ENCODE results near the gene AHCY.
"Not testable (repeated sequence)": the region's sequence is repeated elsewhere in the genome, so short reads cannot be mapped to it uniquely, and the experiment has no call there.

AHCY gene

GRCh38 chr20:34260208-34260942 lies 42.8 kb downstream of the AHCY start:
- no peak for DNase-seq (ENCODE audit: low read depth, low spot score)

DNA sequence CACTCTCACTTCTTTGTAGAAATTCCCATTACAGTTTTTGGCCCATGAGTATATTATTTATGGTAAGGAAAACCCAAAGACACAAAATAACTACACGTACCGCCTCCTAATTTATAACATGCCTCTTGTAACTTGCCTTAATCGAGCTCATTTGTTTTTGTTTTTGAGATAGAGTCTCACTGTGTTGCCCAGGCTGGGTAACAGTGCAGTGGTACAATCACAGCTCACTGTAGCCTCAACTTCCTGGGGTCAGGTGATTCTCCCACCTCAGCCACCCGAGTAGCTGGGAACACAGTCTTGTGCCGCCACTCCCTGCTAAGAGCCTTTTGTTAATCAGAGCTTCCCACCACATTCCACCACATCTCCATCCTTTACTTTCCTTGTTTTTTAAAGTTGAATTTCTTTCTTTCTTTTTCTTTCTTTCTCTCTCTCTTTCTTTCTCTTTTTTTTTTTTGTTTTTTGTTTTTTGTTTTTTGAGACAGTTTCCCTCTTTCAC lies 46.5 kb downstream of the AHCY start:
- no peak for DNase-seq (ENCODE audit: low read depth, low spot score)

DNA sequence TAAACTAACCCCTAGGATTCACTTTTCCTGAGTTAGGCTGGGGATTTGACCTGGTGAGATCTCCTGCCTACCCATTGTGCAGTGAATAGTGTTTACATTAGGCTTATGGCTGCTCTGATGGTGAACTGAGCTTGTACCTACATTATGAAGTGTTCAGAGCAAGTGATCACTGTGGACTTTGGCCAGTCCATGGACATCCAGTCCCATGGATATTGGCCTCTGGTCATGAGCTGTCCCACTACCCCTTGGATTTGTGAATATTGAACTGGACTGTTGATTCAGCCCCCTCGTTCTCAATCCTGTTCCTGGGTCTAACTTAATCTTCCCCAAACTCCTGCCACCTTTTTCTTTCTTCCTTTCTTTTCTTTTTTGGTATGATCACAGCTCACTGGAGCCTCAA lies 48.2 kb downstream of the AHCY start:
- DNase-seq (ENCODE audit: low read depth, low spot score): no peak

- not testable (repeated sequence) for DNase-seq (ENCODE audit: low read depth, low spot score)
Observed at GRCh38 chr20:34252431-34253086, 50.6 kb downstream of the AHCY start.

GRCh38 chr20:34251619-34252018 lies 51.5 kb downstream of the AHCY start:
- DNase-seq (ENCODE audit: low read depth, low spot score): no peak

GRCh38 chr20:34250005-34250404 lies 53.1 kb downstream of the AHCY start:
- DNase-seq (ENCODE audit: low read depth, low spot score): no peak

DNA sequence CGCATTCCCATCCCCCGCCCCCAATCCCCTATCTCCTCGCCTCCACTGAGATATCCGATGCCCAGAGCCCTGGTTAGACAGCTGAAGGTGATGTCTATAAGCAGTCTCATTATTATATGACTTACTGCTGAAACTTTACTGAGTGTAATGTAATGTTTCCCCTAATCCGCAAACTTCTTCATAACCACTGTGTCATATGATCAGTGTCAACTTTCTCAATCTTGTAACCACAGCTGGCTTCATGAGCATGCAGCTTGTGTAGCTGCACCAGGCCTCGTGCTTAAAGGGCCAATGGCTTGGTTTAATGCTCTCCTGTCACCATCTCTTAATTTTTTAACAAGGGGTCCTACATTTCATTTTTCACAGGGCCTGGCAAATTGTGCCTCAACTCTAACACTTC lies 53.9 kb downstream of the AHCY start:
- DNase-seq (ENCODE audit: low read depth, low spot score): no peak

GRCh38 chr20:34246126-34246626 lies 57.0 kb downstream of the AHCY start:
- no peak for DNase-seq (ENCODE audit: low read depth, low spot score)

GRCh38 chr20:34243377-34243776 lies 59.8 kb downstream of the AHCY start:
- DNase-seq (ENCODE audit: low read depth, low spot score): no peak

GRCh38 chr20:34242879-34243278 lies 60.3 kb downstream of the AHCY start:
- DNase-seq (ENCODE audit: low read depth, low spot score): no peak

DNA sequence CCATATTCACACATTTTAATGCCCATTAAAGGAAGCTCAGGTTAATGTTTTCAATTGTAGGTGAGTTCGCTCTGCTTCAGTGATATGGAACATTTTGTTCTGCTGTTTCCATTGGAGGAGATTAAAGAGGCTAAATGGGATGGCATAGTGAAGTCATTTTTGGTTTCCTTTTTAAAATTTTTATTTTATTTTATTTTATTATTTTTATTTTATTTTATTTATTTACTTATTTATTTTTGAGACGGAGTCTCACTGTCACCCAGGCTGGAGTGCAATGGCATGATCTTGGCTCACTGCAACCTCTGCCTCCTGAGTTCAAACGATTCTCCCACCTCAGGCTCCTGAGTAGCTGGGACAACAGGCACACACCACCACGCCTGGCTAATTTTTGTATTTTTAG lies 61.1 kb downstream of the AHCY start:
- DNase-seq (ENCODE audit: low read depth, low spot score): not testable (repeated sequence)

DNA sequence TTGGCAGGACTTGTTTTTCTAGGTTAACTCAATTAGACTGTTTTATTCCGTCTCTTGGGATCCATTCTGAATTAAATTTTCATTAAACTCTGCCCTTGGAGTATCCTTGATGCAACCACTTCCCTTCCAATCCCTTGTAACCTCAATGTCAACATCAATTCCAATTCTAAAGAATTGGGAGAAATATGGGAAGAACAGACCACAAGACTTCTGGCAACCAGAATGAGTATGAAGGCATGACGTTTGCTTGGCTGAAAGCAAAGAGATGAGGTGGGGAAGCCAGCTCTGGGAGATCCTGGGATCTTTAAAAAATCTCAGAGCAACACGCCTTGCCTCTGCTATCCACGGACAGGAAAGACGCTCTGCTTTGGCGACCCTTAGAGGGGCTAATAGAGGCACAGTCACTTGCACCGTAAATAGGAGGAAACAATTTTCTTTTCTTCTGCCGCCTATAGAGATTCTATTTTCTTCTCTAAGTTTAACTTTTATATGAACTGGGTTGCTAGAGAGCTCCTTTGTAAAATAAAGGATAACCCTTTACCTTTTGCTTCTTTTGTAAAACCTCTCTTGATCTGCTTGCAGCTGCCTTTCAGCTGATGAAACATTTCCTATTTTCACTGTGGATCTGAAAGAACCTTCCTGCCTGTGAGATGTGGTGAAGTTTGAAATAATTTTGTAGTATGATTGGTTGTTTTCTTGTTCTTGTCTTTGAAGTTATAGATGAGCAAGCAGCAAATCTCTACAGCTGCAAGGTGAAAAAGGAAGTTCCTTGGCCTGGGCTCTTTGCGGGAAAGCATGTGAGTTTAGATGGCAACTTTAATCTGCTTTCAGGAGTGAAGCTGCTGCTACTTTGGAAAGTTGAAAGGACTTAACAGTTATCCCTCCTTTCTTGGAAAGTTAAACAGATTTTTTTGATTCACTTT lies 62.2 kb downstream of the AHCY start, which contains the start of gene ASIP:
Gene ASIP, plus strand, starts transcription at position 731 of the 923 bp plus-strand sequence. CDS start 18,952 bp downstream, outside the sequence.
- DNase-seq (ENCODE audit: low read depth, low spot score): no peak

DNA sequence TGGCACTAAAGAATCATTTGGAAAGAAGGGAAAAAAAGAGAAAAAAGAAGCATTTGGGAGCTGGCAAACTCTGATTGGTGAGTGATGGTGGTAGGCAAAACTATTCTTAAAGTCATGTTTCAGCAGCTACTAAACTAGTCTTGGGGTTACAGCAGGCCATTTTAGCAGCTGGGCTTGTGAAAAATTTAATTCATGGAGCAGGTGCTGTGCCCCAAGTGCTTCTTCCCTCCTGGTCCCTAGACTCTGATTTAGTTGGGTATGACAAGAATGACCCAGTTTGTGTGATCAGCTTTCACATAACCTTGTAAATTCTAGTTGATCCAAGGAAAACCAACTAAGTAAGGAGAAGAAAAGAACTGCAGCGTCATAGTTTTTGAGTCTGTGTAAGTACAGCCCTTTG lies 63.0 kb downstream of the AHCY start:
- no peak for DNase-seq (ENCODE audit: low read depth, low spot score)

DNA sequence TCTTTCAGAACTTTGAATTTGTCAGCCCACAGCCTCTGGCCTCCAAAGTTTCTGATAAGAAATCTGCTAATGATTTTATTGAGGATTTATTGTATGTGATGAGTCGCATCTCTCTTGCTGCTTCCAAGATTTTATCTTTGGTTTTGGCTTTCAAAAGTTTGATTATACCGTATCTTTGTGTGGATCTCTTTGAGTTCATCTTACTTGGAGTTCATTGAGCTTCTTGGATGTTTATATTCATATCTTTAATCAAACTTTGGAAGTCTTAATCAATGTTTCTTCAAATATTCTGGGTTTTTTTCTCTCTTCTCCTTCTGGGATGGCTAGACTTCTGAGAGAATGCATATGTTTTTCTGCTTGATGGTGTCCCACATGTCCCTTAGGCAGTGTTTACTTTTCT lies 65.2 kb downstream of the AHCY start:
- DNase-seq (ENCODE audit: low read depth, low spot score): no peak

- DNase-seq (ENCODE audit: low read depth, low spot score): no peak
Observed at GRCh38 chr20:34235875-34236274, 67.3 kb downstream of the AHCY start.

GRCh38 chr20:34233687-34234086 lies 69.5 kb downstream of the AHCY start:
- no peak for DNase-seq (ENCODE audit: low read depth, low spot score)

- no peak for DNase-seq (ENCODE audit: low read depth, low spot score)
Observed at GRCh38 chr20:34232494-34233087, 70.6 kb downstream of the AHCY start.

DNA sequence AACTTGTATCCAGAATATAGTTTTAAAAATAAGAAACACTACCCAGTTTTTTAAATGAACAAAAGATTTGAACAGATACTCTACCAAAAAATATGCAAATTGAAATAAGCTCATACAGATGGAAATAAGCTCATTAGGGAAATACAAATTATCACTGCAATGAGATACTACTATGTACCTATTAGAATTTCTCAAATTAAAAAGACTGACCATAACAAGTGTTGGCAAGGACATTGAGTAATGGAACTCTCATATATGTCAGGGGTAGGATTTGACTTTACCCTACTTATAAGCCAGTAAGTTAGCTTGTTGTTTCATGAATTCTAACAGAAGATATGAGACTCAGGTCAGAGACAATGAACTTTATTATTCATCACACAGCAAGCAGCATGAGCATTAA lies 71.5 kb downstream of the AHCY start:
- DNase-seq (ENCODE audit: low read depth, low spot score): no peak
